Measurements from ENCODE around the gene ZCCHC24.

DNA sequence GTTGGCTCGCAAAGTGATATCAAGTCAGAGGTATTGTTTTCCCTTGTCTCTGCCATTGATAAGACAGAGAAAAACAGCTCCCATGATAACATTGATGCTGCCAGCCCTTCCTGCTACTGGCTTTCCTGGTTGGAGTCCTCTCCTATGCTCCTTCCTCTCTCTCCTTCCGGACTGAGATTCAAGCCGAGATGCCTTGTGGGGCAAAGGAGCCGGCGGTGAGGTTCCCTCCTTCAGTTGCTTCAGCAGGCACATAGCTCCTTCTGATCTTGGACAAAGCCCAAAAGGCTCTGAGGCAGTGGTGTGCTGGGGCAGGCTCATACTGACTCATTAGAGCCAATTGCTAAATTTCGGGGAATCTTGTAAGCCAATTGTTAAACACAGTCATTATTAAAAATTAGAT, 8.8 kb upstream of the ZCCHC24 start:
- TF ChIP-seq, protein P1, sequence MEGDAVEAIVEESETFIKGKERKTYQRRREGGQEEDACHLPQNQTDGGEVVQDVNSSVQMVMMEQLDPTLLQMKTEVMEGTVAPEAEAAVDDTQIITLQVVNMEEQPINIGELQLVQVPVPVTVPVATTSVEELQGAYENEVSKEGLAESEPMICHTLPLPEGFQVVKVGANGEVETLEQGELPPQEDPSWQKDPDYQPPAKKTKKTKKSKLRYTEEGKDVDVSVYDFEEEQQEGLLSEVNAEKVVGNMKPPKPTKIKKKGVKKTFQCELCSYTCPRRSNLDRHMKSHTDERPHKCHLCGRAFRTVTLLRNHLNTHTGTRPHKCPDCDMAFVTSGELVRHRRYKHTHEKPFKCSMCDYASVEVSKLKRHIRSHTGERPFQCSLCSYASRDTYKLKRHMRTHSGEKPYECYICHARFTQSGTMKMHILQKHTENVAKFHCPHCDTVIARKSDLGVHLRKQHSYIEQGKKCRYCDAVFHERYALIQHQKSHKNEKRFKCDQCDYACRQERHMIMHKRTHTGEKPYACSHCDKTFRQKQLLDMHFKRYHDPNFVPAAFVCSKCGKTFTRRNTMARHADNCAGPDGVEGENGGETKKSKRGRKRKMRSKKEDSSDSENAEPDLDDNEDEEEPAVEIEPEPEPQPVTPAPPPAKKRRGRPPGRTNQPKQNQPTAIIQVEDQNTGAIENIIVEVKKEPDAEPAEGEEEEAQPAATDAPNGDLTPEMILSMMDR (conservative IDR thresholded peaks at IDR 0.05) = no peak
- no peak for TF ChIP-seq ZFX (IDR thresholded peaks at IDR 0.05)
